Skeletal muscle satellite cell (primary cell): Measurements from ENCODE around the gene ADD2.

Source experiments
- H3K27me3 ChIP-seq: 2 replicates; pipeline ENCODE4 v1.7.0; 2013; ENCODE audit warnings: low read length; ENCODE audit not compliant: control insufficient read depth, insufficient read depth
- H3K36me3 ChIP-seq: 2 replicates; pipeline ENCODE4 v1.7.0; 2013; ENCODE audit warnings: mild to moderate bottlenecking, control low read depth, low read length; ENCODE audit not compliant: insufficient read depth
- H3K4me1 ChIP-seq: 2 replicates; pipeline ENCODE4 v1.7.0; 2013; ENCODE audit warnings: low read length; ENCODE audit not compliant: control insufficient read depth, insufficient read depth
- H3K4me2 ChIP-seq: 2 replicates; pipeline ENCODE4 v1.7.0; 2013; ENCODE audit warnings: mild to moderate bottlenecking, low read length
- H3K4me3 ChIP-seq: 2 replicates; pipeline ENCODE4 v1.7.0; 2013; ENCODE audit warnings: low read length
- H3K9ac ChIP-seq: 2 replicates; pipeline ENCODE4 v1.7.0; 2013; ENCODE audit warnings: mild to moderate bottlenecking, low read depth, low read length, moderate library complexity
- H3K9me3 ChIP-seq: replicated peaks from 2 replicates; pipeline ENCODE4 v1.7.0; 2013; ENCODE audit warnings: mild to moderate bottlenecking, control low read depth, low read length

ADD2 gene

GRCh38 chr2:70779491-70779890 lies 11.5 kb upstream of the ADD2 start:
- Histone ChIP-seq H3K9me3 (no peaks in the 10 kb centered on the region), H3K9ac (no peak overlapping the region), H3K4me3 (no peak overlapping the region), H3K27me3 (peaks cover 19% of the 10 kb centered on the region), H3K4me1 (no peaks in the 10 kb centered on the region), H3K36me3 (no peaks in the 10 kb centered on the region), H3K4me2 (no peak overlapping the region)

GRCh38 chr2:70778676-70779075 lies 10.7 kb upstream of the ADD2 start:
- Histone ChIP-seq H3K4me1 (no peaks in the 10 kb centered on the region), H3K27me3 (peaks cover 27% of the 10 kb centered on the region), H3K9me3 (no peaks in the 10 kb centered on the region), H3K9ac (no peak overlapping the region), H3K36me3 (no peaks in the 10 kb centered on the region), H3K4me3 (no peak overlapping the region), H3K4me2 (no peak overlapping the region)

- no peak overlapping the region for H3K9ac ChIP-seq
- H3K27me3 ChIP-seq, result peaks cover 26% of the 10 kb centered on the region
- no peak overlapping the region for H3K4me2 ChIP-seq
- no peak overlapping the region for H3K4me3 ChIP-seq
- H3K4me1 ChIP-seq, result no peaks in the 10 kb centered on the region
- no peaks in the 10 kb centered on the region for H3K9me3 ChIP-seq
- H3K36me3 ChIP-seq, result no peaks in the 10 kb centered on the region
Observed at GRCh38 chr2:70777450-70777849, 9.4 kb upstream of the ADD2 start.

- no peak overlapping the region for H3K9ac ChIP-seq
- H3K4me3 ChIP-seq, result no peak overlapping the region
- no peaks in the 10 kb centered on the region for H3K36me3 ChIP-seq
- no peak overlapping the region for H3K4me2 ChIP-seq
- H3K4me1 ChIP-seq, result no peaks in the 10 kb centered on the region
- no peaks in the 10 kb centered on the region for H3K9me3 ChIP-seq
- peaks cover 33% of the 10 kb centered on the region for H3K27me3 ChIP-seq
Observed at GRCh38 chr2:70776266-70776665, 8.3 kb upstream of the ADD2 start.

GRCh38 chr2:70775141-70775540 lies 7.1 kb upstream of the ADD2 start:
- Histone ChIP-seq H3K9ac (no peak overlapping the region), H3K4me2 (no peak overlapping the region), H3K9me3 (no peaks in the 10 kb centered on the region), H3K27me3 (peaks cover 39% of the 10 kb centered on the region), H3K4me1 (no peaks in the 10 kb centered on the region), H3K4me3 (no peak overlapping the region), H3K36me3 (no peaks in the 10 kb centered on the region)

- Histone ChIP-seq H3K4me3 (no peak overlapping the region), H3K9ac (no peak overlapping the region), H3K36me3 (no peaks in the 10 kb centered on the region), H3K9me3 (no peaks in the 10 kb centered on the region), H3K4me2 (no peak overlapping the region), H3K27me3 (peaks cover 60% of the 10 kb centered on the region), H3K4me1 (no peaks in the 10 kb centered on the region)
Observed at GRCh38 chr2:70772486-70773155, 4.6 kb upstream of the ADD2 start.

- Histone ChIP-seq H3K4me1 (no peaks in the 10 kb centered on the region), H3K27me3 (peaks cover 72% of the 10 kb centered on the region), H3K9me3 (no peaks in the 10 kb centered on the region), H3K36me3 (no peaks in the 10 kb centered on the region), H3K4me2 (no peak overlapping the region), H3K9ac (no peak overlapping the region), H3K4me3 (no peak overlapping the region)
Observed at GRCh38 chr2:70771446-70771845, 3.4 kb upstream of the ADD2 start.

- Histone ChIP-seq H3K36me3 (no peaks in the 10 kb centered on the region), H3K4me3 (no peak overlapping the region), H3K4me1 (no peaks in the 10 kb centered on the region), H3K4me2 (no peak overlapping the region), H3K27me3 (peaks cover 71% of the 10 kb centered on the region), H3K9me3 (no peaks in the 10 kb centered on the region), H3K9ac (no peak overlapping the region)
Observed at GRCh38 chr2:70769450-70769849, 1.4 kb upstream of the ADD2 start.

- Histone ChIP-seq H3K4me1 (no peaks in the 10 kb centered on the region), H3K4me2 (no peak overlapping the region), H3K27me3 (peaks cover 67% of the 10 kb centered on the region), H3K4me3 (no peak overlapping the region), H3K9me3 (no peaks in the 10 kb centered on the region), H3K9ac (no peak overlapping the region), H3K36me3 (no peaks in the 10 kb centered on the region)
Observed at GRCh38 chr2:70768590-70769085, 638 bp upstream of the ADD2 start.

- H3K4me1 ChIP-seq, result no peaks in the 10 kb centered on the region
- H3K4me3 ChIP-seq, result no peak overlapping the region
- no peaks in the 10 kb centered on the region for H3K9me3 ChIP-seq
- H3K9ac ChIP-seq, result no peak overlapping the region
- H3K4me2 ChIP-seq, result no peak overlapping the region
- H3K36me3 ChIP-seq, result no peaks in the 10 kb centered on the region
- peaks cover 64% of the 10 kb centered on the region for H3K27me3 ChIP-seq
Observed at GRCh38 chr2:70767079-70767698, 811 bp downstream of the ADD2 start.

GRCh38 chr2:70766357-70767078 lies 1.5 kb downstream of the ADD2 start:
- Histone ChIP-seq H3K4me3 (no peak overlapping the region), H3K36me3 (no peaks in the 10 kb centered on the region), H3K9ac (no peak overlapping the region), H3K9me3 (no peaks in the 10 kb centered on the region), H3K4me1 (no peaks in the 10 kb centered on the region), H3K27me3 (peaks cover 57% of the 10 kb centered on the region), H3K4me2 (no peak overlapping the region)
